IMR-90 (cell line): ENCODE results near the gene SNIP1. TPM values are rescaled to one million over a fixed set of nuclear protein-coding genes. Genes with fewer than 3 reads are reported as not detected.

Source experiments
- ATAC-seq: fragments of 200-7000 bp; cut with Tn5 transposase; 2 replicates; pipeline ENCODE4 v1.9.1; 2020; ENCODE audit warnings: low read depth, mild to moderate bottlenecking, moderate library complexity
- BruUV-seq: library from RNA; stranded (reverse); fragments of 400-500 nt; replicated peaks from 2 replicates; lab custom pipeline; 2021; lab: Mats Ljungman, UMichigan
- CTCF ChIA-PET: fragments of 300-600 bp; formaldehyde crosslinking; extraction: SDS; loops from one replicate; lab custom pipeline; 2021; ENCODE audit warnings: antibody characterized with exemption; lab: Yijun Ruan, JAX
- POLR2A ChIA-PET: fragments of 300-600 bp; sonication (Branson Sonifier 250); formaldehyde crosslinking; loops from one replicate; lab custom pipeline; 2022; ENCODE audit warnings: antibody characterized with exemption; ENCODE audit not compliant: unreplicated experiment; lab: Charles Lee
- DNase-seq: peaks from one replicate; pipeline ENCODE4 v3.0.0; 2013
- H2AFZ ChIP-seq: replicated peaks from 2 replicates; pipeline ENCODE3; 2013; ENCODE audit warnings: low read length, mild to moderate bottlenecking; ENCODE audit not compliant: poor library complexity
- H2AK5ac ChIP-seq: 2 replicates; pipeline ENCODE4 v1.6.1; 2013; ENCODE audit warnings: low read depth, low read length, inconsistent platforms
- H2AK9ac ChIP-seq: replicated peaks from 2 replicates; pipeline ENCODE3; 2013; ENCODE audit warnings: mild to moderate bottlenecking, low read depth, low read length, moderate library complexity; ENCODE audit not compliant: poor library complexity
- H2BK120ac ChIP-seq: 2 replicates; pipeline ENCODE4 v1.6.1; 2013; ENCODE audit warnings: low read depth, low read length, inconsistent platforms
- H2BK15ac ChIP-seq: 3 replicates; pipeline ENCODE4 v1.6.1; 2013; ENCODE audit warnings: low read depth, low read length, inconsistent platforms
- H2BK20ac ChIP-seq: 2 replicates; pipeline ENCODE4 v1.6.1; 2013; ENCODE audit warnings: low read depth, mild to moderate bottlenecking, inconsistent platforms, low read length, moderate library complexity
- H2BK5ac ChIP-seq: 2 replicates; pipeline ENCODE4 v1.6.1; 2013; ENCODE audit warnings: mild to moderate bottlenecking, low read depth, low read length, inconsistent platforms; ENCODE audit not compliant: poor library complexity, severe bottlenecking
- H3K14ac ChIP-seq: replicated peaks from 2 replicates; pipeline ENCODE4 v1.6.1; 2013; ENCODE audit warnings: low read depth, low read length, inconsistent platforms
- H3K18ac ChIP-seq: 2 replicates; pipeline ENCODE4 v1.6.1; 2013; ENCODE audit warnings: low read depth, low read length, control low read depth
- H3K23ac ChIP-seq: 2 replicates; pipeline ENCODE4 v1.6.1; 2013; ENCODE audit warnings: low read depth, low read length, inconsistent platforms
- H3K27ac ChIP-seq: 2 replicates; pipeline ENCODE4 v1.5.1; 2013; ENCODE audit warnings: mild to moderate bottlenecking, control low read depth, low read length; ENCODE audit not compliant: insufficient read depth
- H3K27me3 ChIP-seq: 2 replicates; pipeline ENCODE4 v1.6.1; 2013; ENCODE audit warnings: low read length; ENCODE audit not compliant: control insufficient read depth, insufficient read depth
- H3K36me3 ChIP-seq: 2 replicates; pipeline ENCODE4 v1.6.1; 2013; ENCODE audit warnings: low read length, mixed read lengths; ENCODE audit not compliant: control insufficient read depth, insufficient read depth
- H3K4ac ChIP-seq: 2 replicates; pipeline ENCODE4 v1.6.1; 2013; ENCODE audit warnings: low read depth, low read length, inconsistent platforms
- H3K4me1 ChIP-seq: 2 replicates; pipeline ENCODE4 v1.6.1; 2013; ENCODE audit warnings: low read length, mixed read lengths; ENCODE audit not compliant: control insufficient read depth, insufficient read depth
- H3K4me2 ChIP-seq: 2 replicates; pipeline ENCODE4 v1.6.1; 2013; ENCODE audit warnings: low read depth, mild to moderate bottlenecking, control low read depth, low read length, moderate library complexity
- H3K4me3 ChIP-seq: 2 replicates; pipeline ENCODE4 v1.5.1; 2013; ENCODE audit warnings: low read depth, mild to moderate bottlenecking, control low read depth, low read length, moderate library complexity; ENCODE audit not compliant: insufficient read depth
- H3K56ac ChIP-seq: 2 replicates; pipeline ENCODE4 v1.6.1; 2013; ENCODE audit warnings: low read length, inconsistent platforms; ENCODE audit not compliant: insufficient read depth; ENCODE audit errors: extremely low read depth
- H3K79me1 ChIP-seq, 2 experiments: 2 replicates each; pipeline ENCODE4 v1.6.1; 2013; ENCODE audit warnings: low read length in 2 of 2, inconsistent platforms in 1 of 2, low read depth in 1 of 2
- H3K9ac ChIP-seq: 2 replicates; pipeline ENCODE4 v1.6.1; 2013; ENCODE audit warnings: low read depth, low read length, control low read depth
- H3K9me1 ChIP-seq: 2 replicates; pipeline ENCODE4 v1.6.1; 2013; ENCODE audit warnings: low read length, inconsistent platforms; ENCODE audit not compliant: insufficient read depth
- H3K9me3 ChIP-seq: 2 replicates; pipeline ENCODE4 v1.6.1; 2013; ENCODE audit warnings: low read length; ENCODE audit not compliant: control insufficient read depth, insufficient read depth
- H4K20me1 ChIP-seq: 2 replicates; pipeline ENCODE4 v1.6.1; 2013; ENCODE audit warnings: low read length, inconsistent platforms; ENCODE audit not compliant: insufficient read depth
- H4K5ac ChIP-seq: 2 replicates; pipeline ENCODE4 v1.6.1; 2013; ENCODE audit warnings: mild to moderate bottlenecking, low read depth, low read length, control low read depth
- H4K8ac ChIP-seq, 2 experiments: 2 replicates each; pipeline ENCODE4 v1.6.1; 2013; ENCODE audit warnings: low read depth in 2 of 2, low read length in 2 of 2, control low read depth in 1 of 2, inconsistent platforms in 1 of 2
- H4K91ac ChIP-seq: 2 replicates; pipeline ENCODE4 v1.6.1; 2013; ENCODE audit warnings: low read depth, low read length, inconsistent platforms; ENCODE audit not compliant: insufficient read depth
- CEBPB ChIP-seq: IDR thresholded peaks from 2 replicates; pipeline ENCODE4 v1.6.1; 2012; ENCODE audit warnings: low read depth, low read length, improper control_type of control experiment
- CHD1 ChIP-seq: IDR thresholded peaks from 2 replicates; pipeline ENCODE4 v1.6.1; 2012; ENCODE audit warnings: low read depth, low read length, improper control_type of control experiment
- MAZ ChIP-seq: IDR thresholded peaks from 2 replicates; pipeline ENCODE4 v1.6.1; 2012; ENCODE audit warnings: low read depth, mild to moderate bottlenecking, low read length, improper control_type of control experiment, moderate library complexity, borderline replicate concordance
- MXI1 ChIP-seq: IDR thresholded peaks from 2 replicates; pipeline ENCODE4 v1.6.1; 2012; ENCODE audit warnings: low read depth, mild to moderate bottlenecking, low read length, moderate library complexity, borderline replicate concordance
- POLR2A ChIP-seq: IDR thresholded peaks from 2 replicates; pipeline ENCODE4 v1.6.1; 2012; ENCODE audit warnings: mild to moderate bottlenecking, low read depth, low read length
- RAD21 ChIP-seq: IDR thresholded peaks from 2 replicates; pipeline ENCODE4 v1.6.1; 2012; ENCODE audit warnings: low read length, improper control_type of control experiment
- RCOR1 ChIP-seq: IDR thresholded peaks from 2 replicates; pipeline ENCODE4 v1.6.1; 2012; ENCODE audit warnings: mild to moderate bottlenecking, low read length, improper control_type of control experiment; ENCODE audit not compliant: insufficient replicate concordance
- RFX5 ChIP-seq: IDR thresholded peaks from 2 replicates; pipeline ENCODE4 v1.8.0; 2012; ENCODE audit warnings: low read depth, mild to moderate bottlenecking, low read length, moderate library complexity
- SMC3 ChIP-seq: fragments of 150-350 bp; IDR thresholded peaks from 2 replicates; pipeline ENCODE4 v1.6.1; 2016; ENCODE audit warnings: low read depth, mild to moderate bottlenecking, antibody characterized with exemption, low read length, moderate library complexity
- WGBS, 2 experiments: methylation state at CpG; one replicate each; pipeline versions ENCODE4 v1.1.5 to v1.1.7; 2013; ENCODE audit warnings: missing lambda C conversion rate in 2 of 2; ENCODE audit not compliant: insufficient read length in 1 of 2; ENCODE audit errors: extremely low coverage in 2 of 2; 5-methylcytosine and 5-hydroxymethylcytosine counted together
- dilution Hi-C: fragments of 300-500 bp; cut with HindIII; formaldehyde crosslinking; loops from one replicate; pipeline ENCODE4 v1.14.3; 2018; ENCODE audit warnings: low sequenced_read_pairs; ENCODE audit not compliant: unreplicated experiment
- in situ Hi-C: fragments of 300-500 bp; cut with MboI; formaldehyde crosslinking; loops from 3 replicates; pipeline ENCODE4 v1.14.3; 2019; ENCODE audit warnings: low sequenced_read_pairs, inconsistent platforms, mixed read lengths
- intact Hi-C: fragments of 100-400 bp; cut with micrococcal nuclease; formaldehyde crosslinking; loops from 2 replicates; pipeline ENCODE4 v1.10.0; 2022
- polyA plus RNA-seq, 3 experiments: library from polyadenylated mRNA; depleted of rRNA; stranded (reverse); fragments of >200 nt; gene quantifications; 2 replicates each; pipeline ENCODE4 v1.2.3, GENCODE V29; 2012; ENCODE audit warnings: low replicate concordance in 1 of 3
- total RNA-seq: library from RNA; depleted of rRNA; stranded (reverse); fragments of >200 nt; gene quantifications from 2 replicates; pipeline ENCODE4 v1.2.3, GENCODE V29; 2012
- TF ChIP-seq, protein P1 (sequence below): conservative IDR thresholded peaks from 2 replicates; pipeline ENCODE4 v1.5.1; 2012; ENCODE audit warnings: mild to moderate bottlenecking, low read depth, low read length, improper control_type of control experiment
- TF ChIP-seq, protein P2 (sequence below): fragments of 150-350 bp; IDR thresholded peaks from 2 replicates; pipeline ENCODE4 v1.6.1; 2016; ENCODE audit warnings: low read depth, mild to moderate bottlenecking, low read length, moderate library complexity, borderline replicate concordance
- TF ChIP-seq, protein P3 (sequence below): fragments of 150-350 bp; IDR thresholded peaks from 2 replicates; pipeline ENCODE4 v1.6.1; 2017; ENCODE audit warnings: mild to moderate bottlenecking, antibody characterized with exemption, low read length, low read depth

SNIP1 gene
- total and polyA plus RNA-seq, 2 of the 4 experiments (the other 2 are of a cell fraction): 6.8 to 11.3 TPM

DNA sequence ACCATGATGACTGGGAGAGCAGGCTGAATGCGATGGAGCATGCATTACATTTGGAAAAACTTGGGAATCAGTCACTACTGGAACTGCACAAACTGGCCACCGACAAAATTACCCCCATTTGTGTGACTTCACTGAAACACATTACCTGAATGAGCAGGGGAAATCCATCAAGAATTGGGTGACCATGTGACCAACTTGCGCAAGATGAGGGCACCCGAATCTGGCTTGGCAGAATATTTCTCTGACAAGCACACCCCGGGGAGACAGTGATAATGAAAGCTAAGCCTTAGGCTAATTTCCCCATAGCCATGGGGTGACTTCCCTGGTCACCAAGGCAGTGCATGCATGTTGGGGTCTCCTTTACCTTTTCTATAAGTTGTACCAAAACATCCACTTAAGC is 9.1 kb downstream of the SNIP1 start:
- TF ChIP-seq, protein P1, sequence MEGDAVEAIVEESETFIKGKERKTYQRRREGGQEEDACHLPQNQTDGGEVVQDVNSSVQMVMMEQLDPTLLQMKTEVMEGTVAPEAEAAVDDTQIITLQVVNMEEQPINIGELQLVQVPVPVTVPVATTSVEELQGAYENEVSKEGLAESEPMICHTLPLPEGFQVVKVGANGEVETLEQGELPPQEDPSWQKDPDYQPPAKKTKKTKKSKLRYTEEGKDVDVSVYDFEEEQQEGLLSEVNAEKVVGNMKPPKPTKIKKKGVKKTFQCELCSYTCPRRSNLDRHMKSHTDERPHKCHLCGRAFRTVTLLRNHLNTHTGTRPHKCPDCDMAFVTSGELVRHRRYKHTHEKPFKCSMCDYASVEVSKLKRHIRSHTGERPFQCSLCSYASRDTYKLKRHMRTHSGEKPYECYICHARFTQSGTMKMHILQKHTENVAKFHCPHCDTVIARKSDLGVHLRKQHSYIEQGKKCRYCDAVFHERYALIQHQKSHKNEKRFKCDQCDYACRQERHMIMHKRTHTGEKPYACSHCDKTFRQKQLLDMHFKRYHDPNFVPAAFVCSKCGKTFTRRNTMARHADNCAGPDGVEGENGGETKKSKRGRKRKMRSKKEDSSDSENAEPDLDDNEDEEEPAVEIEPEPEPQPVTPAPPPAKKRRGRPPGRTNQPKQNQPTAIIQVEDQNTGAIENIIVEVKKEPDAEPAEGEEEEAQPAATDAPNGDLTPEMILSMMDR: no peak
- TF ChIP-seq, protein P2, sequence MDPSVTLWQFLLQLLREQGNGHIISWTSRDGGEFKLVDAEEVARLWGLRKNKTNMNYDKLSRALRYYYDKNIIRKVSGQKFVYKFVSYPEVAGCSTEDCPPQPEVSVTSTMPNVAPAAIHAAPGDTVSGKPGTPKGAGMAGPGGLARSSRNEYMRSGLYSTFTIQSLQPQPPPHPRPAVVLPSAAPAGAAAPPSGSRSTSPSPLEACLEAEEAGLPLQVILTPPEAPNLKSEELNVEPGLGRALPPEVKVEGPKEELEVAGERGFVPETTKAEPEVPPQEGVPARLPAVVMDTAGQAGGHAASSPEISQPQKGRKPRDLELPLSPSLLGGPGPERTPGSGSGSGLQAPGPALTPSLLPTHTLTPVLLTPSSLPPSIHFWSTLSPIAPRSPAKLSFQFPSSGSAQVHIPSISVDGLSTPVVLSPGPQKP: no peak
- TF ChIP-seq SMC3 (no peak), RAD21 (no peak), CHD1 (no peak), POLR2A (no peak), MAZ (no peak), RCOR1 (no peak), CEBPB (no peak), MXI1 (no peak), RFX5 (no peak)
- TF ChIP-seq, protein P3, sequence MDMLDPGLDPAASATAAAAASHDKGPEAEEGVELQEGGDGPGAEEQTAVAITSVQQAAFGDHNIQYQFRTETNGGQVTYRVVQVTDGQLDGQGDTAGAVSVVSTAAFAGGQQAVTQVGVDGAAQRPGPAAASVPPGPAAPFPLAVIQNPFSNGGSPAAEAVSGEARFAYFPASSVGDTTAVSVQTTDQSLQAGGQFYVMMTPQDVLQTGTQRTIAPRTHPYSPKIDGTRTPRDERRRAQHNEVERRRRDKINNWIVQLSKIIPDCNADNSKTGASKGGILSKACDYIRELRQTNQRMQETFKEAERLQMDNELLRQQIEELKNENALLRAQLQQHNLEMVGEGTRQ: no peak
- in situ Hi-C loops (no loop called here), dilution Hi-C loops (no loop called here), intact Hi-C loops (no loop called here)
- Histone ChIP-seq H2AK5ac (no peak overlapping the region), H3K4ac (no peak overlapping the region), H3K4me3 (no peak overlapping the region), H3K4me2 (no peak overlapping the region), H2AK9ac (no peak overlapping the region), H3K27ac (no peak overlapping the region), H4K5ac (no peak overlapping the region), H4K8ac (no peak overlapping the region), H2BK120ac (no peak overlapping the region), H3K9me1 (no peaks in the 10 kb centered on the region), H3K9me3 (no peaks in the 10 kb centered on the region), H3K27me3 (no peaks in the 10 kb centered on the region), H3K14ac (no peak overlapping the region), H2BK5ac (no peak overlapping the region), H3K79me1 (peaks cover 13 to 23% of the 10 kb centered on the region in 2 experiments), H3K9ac (no peak overlapping the region), H4K20me1 (no peaks in the 10 kb centered on the region; the same call in 1 of the 2 replicates), H3K56ac (no peak overlapping the region), H4K91ac (no peak overlapping the region), H3K36me3 (peaks cover 35% of the 10 kb centered on the region), H3K4me1 (no peaks in the 10 kb centered on the region), H2BK15ac (no peak overlapping the region), H3K18ac (no peak overlapping the region), H2AFZ (no peak overlapping the region), H2BK20ac (no peak overlapping the region), H3K23ac (no peak overlapping the region)
- ChIA-PET POLR2A (no interaction called here), CTCF (no interaction called here)
- 83% methylated on average over 2 of the region's 5 CpGs; no CpG with 5 or more reads in 1 of the 2 experiments for WGBS, 2 experiments
- DNase-seq (no peak), ATAC-seq (no peak)
- BruUV-seq: no TSS peak
